Parathyroid adenoma (tissue), 2 donors: ENCODE results near the gene LRP6.

Experiments
- H2AFZ ChIP-seq: fragments of 300-600 bp; sonication (generic); one replicate; pipeline ENCODE4 v1.7.0; 2017; ENCODE audit warnings: antibody characterized with exemption, mild to moderate bottlenecking
- H3K27ac ChIP-seq: fragments of 300-600 bp; sonication (generic); one replicate; pipeline ENCODE4 v1.7.0; 2017
- H3K27me3 ChIP-seq: fragments of 300-600 bp; sonication (generic); one replicate; pipeline ENCODE4 v1.7.0; 2017; ENCODE audit warnings: low read length; ENCODE audit not compliant: control insufficient read depth, insufficient read depth
- H3K36me3 ChIP-seq: fragments of 300-600 bp; sonication (generic); one replicate; pipeline ENCODE4 v1.7.0; 2017; ENCODE audit warnings: low read length; ENCODE audit not compliant: control insufficient read depth, insufficient read depth
- H3K4me1 ChIP-seq: fragments of 300-600 bp; sonication (generic); one replicate; pipeline ENCODE4 v1.7.0; 2017; ENCODE audit warnings: control low read depth
- H3K4me2 ChIP-seq: fragments of 300-600 bp; sonication (generic); one replicate; pipeline ENCODE4 v1.7.0; 2017; ENCODE audit warnings: low read length
- H3K4me3 ChIP-seq: fragments of 300-600 bp; sonication (generic); one replicate; pipeline ENCODE4 v1.7.0; 2017; ENCODE audit warnings: low read depth, low read length
- H3K79me2 ChIP-seq: fragments of 300-600 bp; sonication (generic); one replicate; pipeline ENCODE4 v1.7.0; 2017; ENCODE audit warnings: control low read depth
- H3K9ac ChIP-seq: fragments of 300-600 bp; sonication (generic); one replicate; pipeline ENCODE4 v1.7.0; 2017; ENCODE audit warnings: mild to moderate bottlenecking
- H3K9me3 ChIP-seq: fragments of 300-600 bp; sonication (generic); one replicate; pipeline ENCODE4 v1.7.0; 2017; ENCODE audit warnings: low read length; ENCODE audit not compliant: control insufficient read depth
- CTCF ChIP-seq: fragments of 300-600 bp; sonication (generic); IDR thresholded peaks from one replicate; pipeline ENCODE4 v1.7.0; 2017; ENCODE audit warnings: antibody characterized with exemption, mild to moderate bottlenecking
- donor health status: primary hyperparathyroidism.

The LRP6 gene

GRCh38 chr12:12228402-12228801 is 38.4 kb downstream of the LRP6 start:
- Histone ChIP-seq H2AFZ (no peak overlapping the region), H3K9ac (no peak overlapping the region), H3K4me1 (peaks cover 7% of the 10 kb centered on the region), H3K9me3 (no peaks in the 10 kb centered on the region), H3K79me2 (peaks cover 59% of the 10 kb centered on the region), H3K4me2 (no peak overlapping the region), H3K36me3 (no peaks in the 10 kb centered on the region), H3K27ac (no peak overlapping the region), H3K4me3 (no peak overlapping the region), H3K27me3 (no peaks in the 10 kb centered on the region)
- no peak for TF ChIP-seq CTCF

GRCh38 chr12:12226187-12226586 is 40.7 kb downstream of the LRP6 start:
- Histone ChIP-seq H3K4me3 (no peak overlapping the region), H3K4me2 (no peak overlapping the region), H3K4me1 (peaks cover 7% of the 10 kb centered on the region)

GRCh38 chr12:12224240-12224940 is 42.5 kb downstream of the LRP6 start:
- Histone ChIP-seq H3K9me3 (no peaks in the 10 kb centered on the region), H2AFZ (no peak overlapping the region), H3K36me3 (no peaks in the 10 kb centered on the region), H3K9ac (no peak overlapping the region), H3K27me3 (no peaks in the 10 kb centered on the region), H3K27ac (no peak overlapping the region), H3K79me2 (peaks cover 63% of the 10 kb centered on the region), H3K4me1 (peaks cover under 1% of the 10 kb centered on the region), H3K4me2 (no peak overlapping the region), H3K4me3 (no peak overlapping the region)
- no peak for TF ChIP-seq CTCF

More at GRCh38 chr12:12226187-12226586, 40.7 kb downstream of the LRP6 start:
- peaks cover 54% of the 10 kb centered on the region for H3K79me2 ChIP-seq
- H3K27ac ChIP-seq, result no peak overlapping the region
- H3K9me3 ChIP-seq, result no peaks in the 10 kb centered on the region
- H3K9ac ChIP-seq, result no peak overlapping the region
- no peaks in the 10 kb centered on the region for H3K27me3 ChIP-seq
- no peak for TF ChIP-seq CTCF
- no peaks in the 10 kb centered on the region for H3K36me3 ChIP-seq
- H2AFZ ChIP-seq, result no peak overlapping the region

GRCh38 chr12:12221560-12221959 is 45.3 kb downstream of the LRP6 start:
- Histone ChIP-seq H2AFZ (no peak overlapping the region), H3K36me3 (no peaks in the 10 kb centered on the region), H3K4me3 (no peak overlapping the region), H3K4me1 (no peaks in the 10 kb centered on the region), H3K9me3 (no peaks in the 10 kb centered on the region), H3K79me2 (peaks cover 59% of the 10 kb centered on the region), H3K9ac (no peak overlapping the region), H3K4me2 (no peak overlapping the region), H3K27me3 (no peaks in the 10 kb centered on the region), H3K27ac (no peak overlapping the region)
- no peak for TF ChIP-seq CTCF

- H3K27ac ChIP-seq, result no peak overlapping the region
- peaks cover 40% of the 10 kb centered on the region for H3K79me2 ChIP-seq
- no peak overlapping the region for H3K4me3 ChIP-seq
These were observed 47.2 kb downstream of the LRP6 start for GRCh38 chr12:12219664-12220063.

More at GRCh38 chr12:12219664-12220063, 47.2 kb downstream of the LRP6 start:
- TF ChIP-seq CTCF, result no peak
- H3K36me3 ChIP-seq, result no peaks in the 10 kb centered on the region
- H3K27me3 ChIP-seq, result no peaks in the 10 kb centered on the region
- no peak overlapping the region for H3K9ac ChIP-seq
- H2AFZ ChIP-seq, result no peak overlapping the region
- H3K4me1 ChIP-seq, result peaks cover 3% of the 10 kb centered on the region
- no peaks in the 10 kb centered on the region for H3K9me3 ChIP-seq
- H3K4me2 ChIP-seq, result no peak overlapping the region
